GM10248 (cell line): ENCODE measurements around the gene RRP12.
A peak's percentile ranks its signal among the peaks of the same experiment; 100 is the strongest.

Experiments
- CTCF ChIA-PET: fragments of 300-600 bp; sonication (Branson Sonifier 250); formaldehyde crosslinking; extraction: SDS; loops from one replicate; lab custom pipeline; 2021; ENCODE audit warnings: antibody characterized with exemption; lab: Yijun Ruan, JAX
- POLR2A ChIA-PET: fragments of 350-650 bp; sonication (Branson Sonifier 250); formaldehyde crosslinking; extraction: SDS; loops from one replicate; lab custom pipeline; 2020; ENCODE audit warnings: antibody characterized with exemption; lab: Yijun Ruan, JAX
- DNase-seq: peaks from one replicate; pipeline ENCODE4 v3.0.0; 2012; ENCODE audit errors: extremely low spot score
- TF ChIP-seq, protein P1 (sequence below): IDR thresholded peaks from 2 replicates; pipeline ENCODE4 v1.5.1; 2012; ENCODE audit warnings: mild to moderate bottlenecking, low read depth; ENCODE audit errors: extremely low read depth, missing control alignments, control extremely low read depth

RRP12 gene

DNA sequence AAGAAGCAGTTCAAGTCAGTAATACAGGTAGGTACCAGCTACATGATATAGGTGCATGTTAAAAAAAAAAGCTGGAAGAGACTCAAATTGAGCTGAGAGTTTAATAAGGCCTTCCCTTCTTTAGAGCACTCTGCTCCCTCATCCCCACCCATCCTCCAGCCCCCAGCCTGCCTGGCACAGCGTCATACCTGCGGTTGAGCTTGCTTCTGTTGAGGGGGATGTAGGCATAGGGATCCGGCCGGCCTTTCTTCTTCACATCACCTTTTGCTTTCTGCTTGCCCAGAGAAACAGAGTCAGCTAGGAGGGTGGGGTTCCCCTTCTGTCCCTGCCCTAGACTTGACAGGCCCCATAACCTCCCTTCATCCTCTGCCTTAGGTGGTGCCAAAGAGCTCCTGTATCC is 42.8 kb downstream of the RRP12 start:
- no peak for DNase-seq
- ChIA-PET POLR2A (interaction anchor here (2.0 kb wide), 1 partner anchor 43 kb away, joined by 4 read pairs; the partner anchor contains the start of gene RRP12), CTCF (interaction anchor here (0.8 to 2.0 kb wide), 3 partner anchors 9 to 80 kb away, joined by 3 to 8 read pairs (median 4); no protein-coding TSS in a partner anchor)
- TF ChIP-seq, protein P1, sequence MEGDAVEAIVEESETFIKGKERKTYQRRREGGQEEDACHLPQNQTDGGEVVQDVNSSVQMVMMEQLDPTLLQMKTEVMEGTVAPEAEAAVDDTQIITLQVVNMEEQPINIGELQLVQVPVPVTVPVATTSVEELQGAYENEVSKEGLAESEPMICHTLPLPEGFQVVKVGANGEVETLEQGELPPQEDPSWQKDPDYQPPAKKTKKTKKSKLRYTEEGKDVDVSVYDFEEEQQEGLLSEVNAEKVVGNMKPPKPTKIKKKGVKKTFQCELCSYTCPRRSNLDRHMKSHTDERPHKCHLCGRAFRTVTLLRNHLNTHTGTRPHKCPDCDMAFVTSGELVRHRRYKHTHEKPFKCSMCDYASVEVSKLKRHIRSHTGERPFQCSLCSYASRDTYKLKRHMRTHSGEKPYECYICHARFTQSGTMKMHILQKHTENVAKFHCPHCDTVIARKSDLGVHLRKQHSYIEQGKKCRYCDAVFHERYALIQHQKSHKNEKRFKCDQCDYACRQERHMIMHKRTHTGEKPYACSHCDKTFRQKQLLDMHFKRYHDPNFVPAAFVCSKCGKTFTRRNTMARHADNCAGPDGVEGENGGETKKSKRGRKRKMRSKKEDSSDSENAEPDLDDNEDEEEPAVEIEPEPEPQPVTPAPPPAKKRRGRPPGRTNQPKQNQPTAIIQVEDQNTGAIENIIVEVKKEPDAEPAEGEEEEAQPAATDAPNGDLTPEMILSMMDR, result no peak

DNA sequence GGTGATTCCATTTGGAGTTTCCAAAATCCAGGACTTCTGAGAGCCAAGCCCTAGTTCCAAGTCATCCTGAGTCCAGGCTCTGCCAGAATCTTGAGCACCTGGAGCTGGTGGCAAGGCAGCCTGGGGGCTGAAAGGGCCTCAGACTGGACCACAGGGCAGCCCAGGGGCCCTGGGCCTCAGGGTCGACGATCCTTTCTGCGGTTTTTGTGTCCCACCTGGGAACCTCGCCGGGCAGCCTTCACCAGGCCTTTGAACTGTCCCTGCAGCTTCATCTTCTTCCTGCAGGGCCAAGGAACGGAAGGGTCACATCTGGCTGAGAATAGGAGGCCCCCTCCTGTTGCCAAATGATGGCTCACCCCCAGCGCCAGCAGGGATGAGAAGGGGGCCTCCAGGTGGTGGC is 44.2 kb downstream of the RRP12 start:
- POLR2A ChIA-PET, result no interaction called here
- CTCF ChIA-PET, result interaction anchor here (1.3 kb wide), 1 partner anchor 52 kb away, joined by 4 read pairs; no protein-coding TSS in a partner anchor
- TF ChIP-seq, protein P1, result no peak
- no peak for DNase-seq

DNA sequence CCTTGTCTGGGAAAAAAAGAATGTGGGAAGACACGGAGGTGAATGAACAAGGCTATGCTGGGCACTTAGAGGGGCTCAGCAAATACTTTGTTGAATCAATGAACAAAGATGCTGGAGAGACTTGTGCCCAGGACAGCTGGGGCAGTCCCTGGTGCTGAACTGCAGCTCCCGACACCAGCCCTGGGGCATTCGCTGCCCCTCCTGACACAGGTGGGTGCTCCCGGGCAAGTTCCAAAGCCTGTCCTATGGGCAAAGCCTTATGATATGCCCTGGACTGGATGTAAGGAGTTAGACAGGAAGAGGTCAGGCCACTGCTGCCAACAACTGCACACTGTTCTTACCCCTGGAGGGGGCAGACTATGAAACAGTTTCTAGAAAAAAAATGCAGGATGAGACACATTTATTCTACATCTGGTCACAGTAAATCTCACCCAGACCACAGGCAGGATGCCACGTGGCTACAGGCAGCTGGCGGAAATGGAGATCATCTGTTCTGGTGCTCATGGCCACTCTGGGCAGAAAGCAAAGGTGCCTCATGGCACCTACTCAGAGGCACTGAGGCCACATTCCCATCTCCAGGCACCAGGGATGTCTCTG is 44.7 kb downstream of the RRP12 start:
- TF ChIP-seq, protein P1, result no peak
- ChIA-PET CTCF (interaction anchor here (1.3 kb wide), 1 partner anchor 52 kb away, joined by 4 read pairs; no protein-coding TSS in a partner anchor), POLR2A (no interaction called here)
- no peak for DNase-seq

DNA sequence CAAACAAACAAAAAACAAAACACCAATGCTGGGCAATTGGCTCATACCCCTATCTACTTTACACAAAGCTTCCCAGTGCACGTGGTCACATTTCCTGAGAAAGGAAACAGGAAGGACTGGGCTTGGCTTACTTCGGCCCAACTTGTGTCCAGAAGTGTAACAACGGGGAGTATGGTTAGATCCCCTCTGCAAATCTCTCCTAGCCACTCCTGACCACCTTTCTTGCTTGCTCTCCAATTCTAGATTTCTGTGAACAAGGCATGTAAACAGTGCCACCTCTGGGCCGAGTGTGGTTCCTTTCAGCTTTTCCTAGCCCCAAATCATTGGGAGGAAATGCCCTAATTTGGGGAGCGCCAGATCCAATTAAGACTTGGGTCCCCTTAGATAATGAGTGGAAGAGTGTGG is 45.6 kb downstream of the RRP12 start:
- no peak for DNase-seq
- CTCF ChIA-PET, result no interaction called here
- TF ChIP-seq, protein P1, result peak; percentile 26
- POLR2A ChIA-PET, result no interaction called here

DNA sequence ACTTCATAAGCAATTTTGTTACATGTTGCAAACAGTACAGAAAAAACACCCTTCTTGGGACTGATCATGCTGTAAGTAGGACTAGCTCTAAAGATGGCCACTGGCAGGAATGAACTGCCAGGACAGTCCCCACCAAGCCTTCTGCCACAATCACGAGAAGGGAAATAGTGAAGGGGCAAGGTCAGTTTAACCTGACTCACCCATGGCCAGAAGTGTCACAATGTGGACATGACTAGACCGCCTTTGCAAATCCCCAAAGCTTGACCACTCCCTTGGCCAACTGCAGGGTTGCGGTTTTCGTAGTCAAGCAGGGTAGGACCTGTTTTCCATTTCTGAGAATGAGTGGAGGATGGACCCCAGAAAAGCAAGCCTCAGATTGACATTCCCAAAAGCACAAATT is 47.2 kb downstream of the RRP12 start:
- ChIA-PET CTCF (no interaction called here), POLR2A (no interaction called here)
- TF ChIP-seq, protein P1, result no peak
- no peak for DNase-seq

DNA sequence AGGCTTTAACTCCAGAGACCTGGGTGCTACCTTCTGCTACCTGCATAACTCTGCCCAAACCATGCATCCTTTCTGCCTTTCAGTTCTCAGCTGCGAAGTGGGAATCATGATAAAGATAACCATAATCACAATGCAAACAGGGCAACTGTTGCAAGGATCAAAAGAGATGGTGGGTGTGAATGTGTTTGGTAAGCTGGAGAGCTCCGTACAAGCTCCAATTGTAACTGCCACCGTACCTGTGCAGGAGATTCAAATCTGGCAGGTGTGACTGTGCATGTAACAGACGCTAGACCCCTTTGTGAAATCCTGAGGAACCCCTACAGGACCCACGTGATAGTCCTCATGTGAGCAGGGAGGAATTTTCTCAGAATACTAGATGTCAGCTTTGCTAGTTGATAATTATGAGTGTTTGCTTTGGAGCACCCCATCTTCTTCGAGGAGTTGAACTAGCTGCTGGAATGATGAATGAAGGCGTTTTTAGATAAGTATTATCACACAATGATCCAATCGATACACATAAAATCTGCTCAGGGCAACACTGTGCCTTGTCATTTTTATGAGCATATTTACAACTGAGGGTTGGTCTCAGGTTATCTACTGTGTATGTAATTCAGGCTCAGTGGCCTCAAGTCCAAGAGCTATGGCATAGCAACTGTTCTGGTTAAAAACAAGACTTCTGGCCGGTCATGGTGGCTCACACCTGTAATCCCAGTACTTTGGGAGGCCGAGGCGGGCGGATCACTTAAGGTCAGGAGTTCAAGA is 51.2 kb downstream of the RRP12 start:
- TF ChIP-seq, protein P1, result no peak
- ChIA-PET CTCF (interaction anchor here (1.0 to 1.4 kb wide), 3 partner anchors 10 to 17 kb away, joined by 3 to 4 read pairs (median 3); partner anchors contain the start of gene FRAT2), POLR2A (interaction anchor here (0.6 kb wide), 1 partner anchor 1471 kb away, joined by 5 read pairs; no protein-coding TSS in a partner anchor)
- DNase-seq, result no peak
